Peyer's patch (tissue), 4 donors: ENCODE measurements around the gene TMC6. TPM values are rescaled to one million over a fixed set of nuclear protein-coding genes. Genes with fewer than 3 reads are reported as not detected.

Experiments used
- DNase-seq, 3 donors: peaks; one replicate each; pipeline ENCODE4 v3.0.0-alpha.2; 2017 to 2019
- H3K27ac ChIP-seq, 4 donors: fragments of 200-600 bp; sonication (generic); one replicate each; pipeline ENCODE4 v1.5.1; 2016 to 2019
- H3K27me3 ChIP-seq, 2 donors: fragments of 200-600 bp; sonication (generic); one replicate each; pipeline ENCODE4 v1.5.1; 2019
- H3K36me3 ChIP-seq, 3 donors: fragments of 200-600 bp; sonication (generic); one replicate each; pipeline ENCODE4 v1.5.1; 2016 to 2019
- H3K4me1 ChIP-seq, 4 donors: fragments of 200-600 bp; sonication (generic); one replicate each; pipeline ENCODE4 v1.5.1; 2016 to 2019
- H3K4me3 ChIP-seq, 4 donors: fragments of 200-600 bp; sonication (generic); 1 replicate in 3 of 4; 2 replicates in 1 of 4; pipeline ENCODE4 v1.5.1; 2016 to 2019; ENCODE audit warnings: mild to moderate bottlenecking in 1 of 4
- H3K9me3 ChIP-seq, 4 donors: fragments of 200-600 bp; sonication (generic); one replicate each; pipeline ENCODE4 v1.5.1; 2016 to 2019; ENCODE audit warnings: mild to moderate bottlenecking in 1 of 4
- POLR2A ChIP-seq, 2 donors: fragments of 450-650 bp; IDR thresholded peaks; one replicate each; pipeline ENCODE4 v1.5.1; 2017; ENCODE audit warnings: antibody characterized with exemption in 2 of 2, mild to moderate bottlenecking in 2 of 2, moderate library complexity in 2 of 2
- total RNA-seq, 4 donors: library from RNA; depleted of rRNA; stranded (reverse); fragments of >200 nt; gene quantifications; one replicate each; pipeline ENCODE4 v1.1.0, GENCODE V29; 2016
- TF ChIP-seq, protein P1 (sequence below), 6 experiments: fragments of 450-650 bp in 4 of 6; fragments of 200-600 bp in 2 of 6; sonication (generic) in 1 of 6; IDR thresholded peaks; one replicate each; pipeline ENCODE4 v1.5.1; 2017 to 2019; ENCODE audit warnings: antibody characterized with exemption in 6 of 6, mild to moderate bottlenecking in 3 of 6, moderate library complexity in 1 of 6

Gene TMC6
- total RNA-seq, 4 donors from 2014 or later: 54.5 to 107 (median 94.9) TPM

DNA sequence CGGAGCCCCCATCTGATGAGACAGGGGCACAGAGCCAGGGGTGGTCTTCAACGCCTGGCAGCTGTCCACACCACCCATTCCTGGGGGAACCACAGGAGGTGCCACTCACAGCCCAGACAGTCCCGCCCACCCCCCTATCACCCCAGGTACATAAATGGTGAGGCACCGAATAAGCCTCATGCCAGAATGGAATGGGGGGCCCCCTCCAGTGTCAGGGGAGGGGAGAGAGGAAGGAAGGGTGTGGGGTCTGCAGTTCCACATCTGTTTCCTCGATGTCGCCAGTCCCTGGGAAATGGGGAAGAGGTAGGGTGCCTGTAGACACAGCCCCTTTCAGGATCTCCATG lies 1.7 kb downstream of the TMC6 start:
- Histone ChIP-seq H3K27ac (peak overlapping the region; percentile 84 to 99 (median 90)), H3K27me3 (no peaks in the 10 kb centered on the region), H3K4me3 (peak overlapping the region; percentile 59 to 97 (median 82)), H3K4me1 (peaks cover 7 to 67% (median 61%) of the 10 kb centered on the region in 4 donors), H3K36me3 (peaks cover 0 to 40% (median 0%) of the 10 kb centered on the region in 3 donors), H3K9me3 (no peaks in the 10 kb centered on the region)
- TF ChIP-seq, protein P1, sequence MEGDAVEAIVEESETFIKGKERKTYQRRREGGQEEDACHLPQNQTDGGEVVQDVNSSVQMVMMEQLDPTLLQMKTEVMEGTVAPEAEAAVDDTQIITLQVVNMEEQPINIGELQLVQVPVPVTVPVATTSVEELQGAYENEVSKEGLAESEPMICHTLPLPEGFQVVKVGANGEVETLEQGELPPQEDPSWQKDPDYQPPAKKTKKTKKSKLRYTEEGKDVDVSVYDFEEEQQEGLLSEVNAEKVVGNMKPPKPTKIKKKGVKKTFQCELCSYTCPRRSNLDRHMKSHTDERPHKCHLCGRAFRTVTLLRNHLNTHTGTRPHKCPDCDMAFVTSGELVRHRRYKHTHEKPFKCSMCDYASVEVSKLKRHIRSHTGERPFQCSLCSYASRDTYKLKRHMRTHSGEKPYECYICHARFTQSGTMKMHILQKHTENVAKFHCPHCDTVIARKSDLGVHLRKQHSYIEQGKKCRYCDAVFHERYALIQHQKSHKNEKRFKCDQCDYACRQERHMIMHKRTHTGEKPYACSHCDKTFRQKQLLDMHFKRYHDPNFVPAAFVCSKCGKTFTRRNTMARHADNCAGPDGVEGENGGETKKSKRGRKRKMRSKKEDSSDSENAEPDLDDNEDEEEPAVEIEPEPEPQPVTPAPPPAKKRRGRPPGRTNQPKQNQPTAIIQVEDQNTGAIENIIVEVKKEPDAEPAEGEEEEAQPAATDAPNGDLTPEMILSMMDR (IDR thresholded peaks at IDR 0.05): no peak
- TF ChIP-seq POLR2A (IDR thresholded peaks at IDR 0.05): no peak
- no peak for DNase-seq

DNA sequence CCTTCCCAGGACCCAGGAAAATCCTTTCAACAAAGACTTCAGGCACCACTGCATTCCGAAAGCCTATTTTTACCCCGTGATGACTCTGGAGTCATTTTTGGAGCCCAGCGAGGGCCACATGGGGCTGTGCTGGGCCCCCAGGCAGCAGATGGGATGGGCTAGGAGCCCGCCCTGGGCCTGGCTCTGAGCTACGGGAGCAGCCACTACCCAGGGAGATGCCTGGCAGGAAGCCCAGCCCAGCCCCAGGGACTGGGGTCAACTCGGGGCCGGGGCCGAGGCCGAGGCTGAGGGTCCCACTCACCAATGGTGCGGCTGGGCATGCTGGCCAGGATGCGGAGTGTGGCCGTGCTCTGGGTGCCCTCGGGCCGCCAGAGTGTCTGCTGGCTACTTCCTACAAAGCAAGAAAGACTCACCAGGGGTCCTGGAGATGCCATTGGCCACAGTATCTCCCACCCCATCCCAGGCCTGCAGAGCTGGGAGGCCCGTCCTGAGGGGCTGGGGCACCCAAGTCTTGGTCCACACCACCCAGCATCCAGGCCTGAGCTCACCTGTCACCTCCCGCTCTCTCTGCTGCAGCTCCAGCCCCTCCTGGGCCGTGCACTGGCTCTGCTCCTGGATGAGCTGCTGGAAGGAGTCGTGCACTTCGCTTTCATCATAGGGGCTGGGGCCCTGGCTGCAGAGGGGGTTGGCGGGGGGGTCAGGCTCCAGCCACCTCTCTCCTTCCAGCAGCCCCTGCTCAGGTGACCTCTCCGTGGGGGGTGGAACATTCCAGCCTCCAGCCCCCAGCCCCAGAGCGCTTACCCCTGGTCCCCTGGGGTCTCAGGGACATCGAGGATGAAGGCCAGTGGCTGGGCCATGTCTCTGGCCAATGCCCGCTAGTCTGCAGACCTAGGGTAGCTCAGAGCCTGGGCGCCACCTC lies 2.3 kb downstream of the TMC6 start:
- peak overlapping the region; percentile 84 to 99 (median 90) for H3K27ac ChIP-seq
- peaks cover 0 to 40% (median 0%) of the 10 kb centered on the region in 3 donors for H3K36me3 ChIP-seq
- H3K4me3 ChIP-seq: peak overlapping the region in 3 of 4 donors; percentile 59 to 97 (median 95)
- H3K9me3 ChIP-seq: no peaks in the 10 kb centered on the region
- peak in 1 of 3 donors; percentile 47 for DNase-seq
- H3K27me3 ChIP-seq: no peaks in the 10 kb centered on the region
- no peak for TF ChIP-seq POLR2A (IDR thresholded peaks at IDR 0.05)
- TF ChIP-seq, protein P1 (IDR thresholded peaks at IDR 0.05): no peak
- peaks cover 7 to 74% (median 60%) of the 10 kb centered on the region in 4 donors for H3K4me1 ChIP-seq

DNA sequence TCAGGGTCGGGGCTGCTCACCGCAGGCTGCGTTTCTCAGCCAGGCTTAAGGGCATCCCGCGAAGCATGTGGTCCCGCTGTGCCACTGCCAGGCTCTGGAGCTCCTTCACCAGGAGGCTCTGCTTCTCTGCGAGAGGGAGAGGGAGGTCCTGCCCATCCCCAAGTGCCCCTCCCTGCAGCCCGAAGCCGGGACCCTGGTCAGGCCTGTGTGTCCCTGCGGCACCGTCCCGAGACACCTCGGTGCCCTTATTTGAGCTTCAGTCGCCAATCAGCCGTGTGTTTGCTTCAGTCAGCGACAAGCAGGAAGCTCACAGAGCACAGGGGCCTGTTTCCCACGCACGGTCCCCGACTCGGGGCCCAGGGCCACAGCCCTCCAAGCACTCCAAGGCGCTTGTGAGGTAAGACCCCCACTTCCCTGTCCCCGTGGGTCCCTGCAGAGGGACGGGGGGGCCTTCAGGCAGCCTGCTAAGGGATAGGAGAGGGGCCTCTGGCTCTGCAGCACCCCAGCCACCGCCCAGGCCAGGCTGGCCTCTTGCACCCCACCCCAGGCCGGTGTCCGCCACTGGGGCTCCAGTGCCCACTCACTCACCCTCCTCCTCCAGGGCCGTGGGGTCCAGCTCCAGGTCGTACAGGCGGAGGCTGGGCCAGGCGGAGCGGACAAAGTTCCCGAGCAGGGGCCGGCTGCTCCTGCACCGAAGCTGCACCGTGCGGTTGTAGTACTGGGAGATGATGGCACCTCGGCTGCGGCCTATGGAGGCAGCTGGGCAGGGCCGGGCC lies 3.2 kb downstream of the TMC6 start:
- TF ChIP-seq, protein P1 (IDR thresholded peaks at IDR 0.05): no peak
- TF ChIP-seq POLR2A (IDR thresholded peaks at IDR 0.05): no peak
- Histone ChIP-seq H3K27me3 (no peaks in the 10 kb centered on the region), H3K4me1 (peaks cover 7 to 80% (median 58%) of the 10 kb centered on the region in 4 donors), H3K27ac (peak overlapping the region; percentile 84 to 99 (median 90)), H3K4me3 (peak overlapping the region in 3 of 4 donors; percentile 59 to 97 (median 95)), H3K9me3 (no peaks in the 10 kb centered on the region), H3K36me3 (peaks cover 0 to 46% (median 0%) of the 10 kb centered on the region in 3 donors)
- peak in 2 of 3 donors; percentile 59 to 69 for DNase-seq

DNA sequence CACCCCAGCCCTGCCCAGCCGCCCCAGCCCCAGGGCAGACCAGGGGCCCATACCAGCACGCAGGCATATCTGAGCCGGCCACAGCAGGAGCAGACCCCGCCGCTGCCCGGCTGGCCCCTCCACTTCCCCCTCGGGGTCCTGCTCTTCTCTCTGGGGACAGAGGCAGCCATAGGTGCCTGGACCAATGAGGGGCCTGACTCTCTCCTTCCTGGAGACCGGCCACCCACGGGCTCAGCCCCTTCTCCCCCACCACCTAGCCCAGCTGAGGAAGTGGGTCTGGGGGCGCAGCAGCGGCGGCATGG lies 3.8 kb downstream of the TMC6 start:
- peaks cover 0 to 46% (median 0%) of the 10 kb centered on the region in 3 donors for H3K36me3 ChIP-seq
- H3K9me3 ChIP-seq: no peaks in the 10 kb centered on the region
- peak overlapping the region in 2 of 4 donors; percentile 59 to 97 for H3K4me3 ChIP-seq
- H3K4me1 ChIP-seq: peaks cover 7 to 75% (median 55%) of the 10 kb centered on the region in 4 donors
- TF ChIP-seq, protein P1 (IDR thresholded peaks at IDR 0.05): no peak
- TF ChIP-seq POLR2A (IDR thresholded peaks at IDR 0.05): no peak
- peak overlapping the region; percentile 84 to 99 (median 90) for H3K27ac ChIP-seq
- no peak for DNase-seq
- H3K27me3 ChIP-seq: no peaks in the 10 kb centered on the region

DNA sequence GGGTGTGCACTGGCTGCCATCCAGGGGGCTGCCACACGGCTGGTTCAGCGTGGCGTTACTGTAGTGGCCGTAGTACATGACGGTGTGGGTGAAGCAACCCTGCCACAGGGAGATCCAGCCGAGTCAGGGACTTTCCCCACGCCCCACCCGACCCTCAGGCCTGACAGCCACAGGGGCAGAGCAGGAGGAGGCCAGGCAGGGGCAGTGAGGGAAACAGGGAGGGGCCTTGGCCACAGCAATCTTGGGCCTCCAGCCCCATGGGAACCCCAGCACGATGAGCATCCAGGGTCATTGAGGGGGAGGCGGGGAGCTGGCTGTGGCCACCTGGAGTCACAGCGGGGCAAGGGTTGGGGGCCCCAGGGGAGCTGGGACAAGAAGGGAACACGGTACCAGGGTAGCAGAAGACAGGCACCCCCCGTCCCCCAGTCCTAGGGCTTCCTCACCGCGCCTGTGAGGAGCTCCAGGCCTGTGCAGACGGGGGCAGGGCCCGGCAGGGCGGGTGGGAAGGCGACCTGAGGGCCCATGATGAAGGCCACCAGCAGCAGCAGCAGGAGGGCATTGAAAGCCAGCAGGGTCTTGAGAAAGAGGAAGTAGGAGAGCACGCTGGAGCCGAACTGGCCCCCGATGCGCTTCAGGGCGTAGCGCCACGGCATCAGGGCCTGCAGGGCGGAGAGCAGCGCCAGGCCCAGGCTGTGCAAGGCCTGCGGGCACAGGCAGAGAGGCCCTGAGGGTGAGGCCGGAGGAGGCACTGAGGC lies 4.3 kb downstream of the TMC6 start:
- H3K27ac ChIP-seq: peak overlapping the region; percentile 84 to 99 (median 90)
- no peaks in the 10 kb centered on the region for H3K27me3 ChIP-seq
- H3K4me3 ChIP-seq: peak overlapping the region in 1 of 4 donors; percentile 97
- no peaks in the 10 kb centered on the region for H3K9me3 ChIP-seq
- DNase-seq: peak in 2 of 3 donors; percentile 83 to 88
- TF ChIP-seq POLR2A (IDR thresholded peaks at IDR 0.05): no peak
- TF ChIP-seq, protein P1 (IDR thresholded peaks at IDR 0.05): no peak
- H3K36me3 ChIP-seq: peaks cover 0 to 46% (median 0%) of the 10 kb centered on the region in 3 donors
- H3K4me1 ChIP-seq: peaks cover 4 to 70% (median 50%) of the 10 kb centered on the region in 4 donors
